Subcutaneous abdominal adipose tissue (tissue), 5 donors: ENCODE measurements around the gene FOXQ1.
"Not testable (repeated sequence)": the region's sequence is repeated elsewhere in the genome, so short reads cannot be mapped to it uniquely, and the experiment has no call there.

ENCODE experiments used
- H3K27ac ChIP-seq: one replicate; pipeline ENCODE4 v1.7.0; 2013; ENCODE audit warnings: low read depth, mild to moderate bottlenecking, inconsistent platforms, low read length, moderate library complexity
- H3K27me3 ChIP-seq, 5 donors: one replicate each; pipeline ENCODE4 v1.7.0; 2013; ENCODE audit warnings: low read length in 5 of 5, inconsistent platforms in 1 of 5; ENCODE audit not compliant: control insufficient read depth in 5 of 5, insufficient read depth in 4 of 5
- H3K36me3 ChIP-seq, 5 donors: one replicate each; pipeline ENCODE4 v1.7.0; 2013; ENCODE audit warnings: low read length in 5 of 5; ENCODE audit not compliant: control insufficient read depth in 5 of 5, insufficient read depth in 5 of 5
- H3K4me1 ChIP-seq, 5 donors: one replicate each; pipeline ENCODE4 v1.7.0; 2013; ENCODE audit warnings: low read length in 5 of 5, mild to moderate bottlenecking in 3 of 5, moderate library complexity in 1 of 5; ENCODE audit not compliant: control insufficient read depth in 5 of 5, insufficient read depth in 5 of 5
- H3K4me3 ChIP-seq, 5 donors: one replicate each; pipeline ENCODE4 v1.7.0; 2013; ENCODE audit warnings: low read length in 5 of 5, low read depth in 1 of 5
- H3K9ac ChIP-seq, 5 donors: one replicate each; pipeline ENCODE4 v1.7.0; 2013; ENCODE audit warnings: low read length in 5 of 5, mild to moderate bottlenecking in 4 of 5, moderate library complexity in 3 of 5
- H3K9me3 ChIP-seq, 5 donors: one replicate each; pipeline ENCODE4 v1.7.0; 2013; ENCODE audit warnings: low read length in 5 of 5; ENCODE audit not compliant: control insufficient read depth in 5 of 5
- donor health status: healthy.
- donor health status: healthy.
- donor health status: healthy.
- donor health status: healthy.
- donor health status: healthy.

The FOXQ1 gene

DNA sequence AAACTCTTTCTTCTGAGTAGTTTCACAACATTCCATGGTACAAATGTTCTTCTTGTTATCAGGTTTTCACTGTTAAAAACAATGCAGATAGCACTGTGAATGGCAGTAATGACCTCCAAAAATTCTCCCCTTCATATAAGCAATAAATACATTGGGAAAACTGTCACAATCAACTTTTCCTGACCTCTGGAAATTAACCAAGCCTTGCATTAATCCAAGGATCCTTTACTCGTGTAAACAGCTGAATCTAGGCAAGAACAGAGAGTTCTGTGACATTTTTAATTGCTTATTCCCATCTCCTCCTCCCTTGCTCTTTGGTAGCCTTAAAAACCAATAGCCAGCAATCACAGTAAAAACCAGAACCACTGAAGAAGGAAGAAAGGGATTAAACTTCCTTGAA lies 37.8 kb downstream of the FOXQ1 start:
- Histone ChIP-seq H3K4me1 (peaks cover 0 to 2% (median 0%) of the 10 kb centered on the region in 5 donors), H3K9me3 (peaks cover 0 to 11% (median 5%) of the 10 kb centered on the region in 5 donors), H3K4me3 (no peak overlapping the region), H3K36me3 (no peaks in the 10 kb centered on the region), H3K9ac (no peak overlapping the region), H3K27me3 (peaks cover 0 to 9% (median 6%) of the 10 kb centered on the region in 5 donors), H3K27ac (no peak overlapping the region)

DNA sequence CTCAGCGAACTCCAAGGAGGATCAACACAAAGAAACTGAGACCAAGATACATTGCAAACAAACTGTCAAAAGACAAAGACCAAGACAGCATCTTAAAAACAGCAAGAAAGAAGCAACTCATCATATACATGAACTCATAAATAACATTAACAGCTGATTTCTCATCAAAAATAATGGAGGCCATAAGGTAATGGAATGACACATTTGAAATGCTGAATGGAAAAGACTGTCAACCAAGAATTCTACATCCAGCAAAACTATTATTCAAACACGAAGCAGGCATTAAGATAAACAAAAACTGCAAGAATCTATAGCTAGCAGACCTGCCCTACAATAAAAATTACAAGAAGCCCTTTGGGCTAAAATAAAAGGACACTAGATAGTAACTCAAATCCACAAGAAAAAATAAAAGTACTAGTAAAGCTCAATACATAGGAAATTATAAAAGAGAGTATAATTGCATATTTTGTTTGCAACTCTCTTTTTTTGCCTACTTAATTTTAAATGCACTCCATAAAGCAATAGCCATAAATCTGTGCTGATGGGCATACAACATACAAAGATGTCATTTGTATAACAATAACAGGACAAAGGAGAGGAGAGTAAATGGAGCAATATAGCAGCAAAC lies 39.6 kb downstream of the FOXQ1 start:
- Histone ChIP-seq H3K27ac (no peak overlapping the region), H3K4me1 (peaks cover 0 to 2% (median 0%) of the 10 kb centered on the region in 5 donors), H3K27me3 (peaks cover 0 to 8% (median 3%) of the 10 kb centered on the region in 5 donors), H3K4me3 (peak overlapping the region in 1 of 5 donors; percentile 2), H3K9me3 (peaks cover 0 to 7% (median 4%) of the 10 kb centered on the region in 5 donors), H3K36me3 (no peaks in the 10 kb centered on the region), H3K9ac (no peak overlapping the region)

DNA sequence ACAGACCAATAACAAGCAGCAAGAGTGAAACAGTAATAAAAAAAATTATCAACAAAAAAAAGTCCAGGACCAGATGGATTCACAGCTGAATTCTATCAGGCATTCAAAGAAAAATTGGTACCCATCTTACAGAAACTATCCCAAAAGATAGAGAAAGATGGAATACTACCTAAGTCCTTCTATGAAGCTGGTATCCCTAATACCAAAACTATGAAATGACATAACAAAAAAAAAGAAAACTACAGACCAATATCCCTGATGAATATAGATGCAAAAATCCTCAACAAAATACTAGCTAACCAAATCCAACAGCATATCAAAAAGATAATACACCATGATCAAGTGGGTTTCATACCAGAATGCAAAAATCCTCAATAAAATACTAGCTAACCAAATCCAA lies 43.2 kb downstream of the FOXQ1 start:
- not testable (repeated sequence) for H3K9me3 ChIP-seq, H3K9ac ChIP-seq, H3K4me3 ChIP-seq, H3K27ac ChIP-seq, H3K4me1 ChIP-seq, H3K36me3 ChIP-seq, H3K27me3 ChIP-seq

DNA sequence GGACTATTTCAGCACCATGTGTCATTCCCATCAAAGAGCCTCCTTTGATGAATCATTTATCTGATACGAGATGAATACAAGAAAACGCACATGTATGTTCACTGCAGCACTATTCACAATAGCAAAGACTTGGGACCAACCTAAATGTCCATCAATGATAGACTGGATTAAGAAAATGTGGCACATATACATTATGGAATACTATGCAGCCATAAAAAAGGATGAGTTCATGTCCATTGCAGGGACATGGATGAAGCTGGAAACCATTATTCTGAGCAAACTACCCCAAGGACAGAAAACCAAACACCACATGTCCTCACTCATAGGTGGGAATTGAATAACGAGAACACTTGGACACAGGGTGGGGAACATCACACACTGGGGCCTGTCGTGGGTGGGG lies 49.8 kb downstream of the FOXQ1 start:
- H3K27me3 ChIP-seq, H3K9ac ChIP-seq, H3K27ac ChIP-seq, H3K4me3 ChIP-seq, H3K9me3 ChIP-seq, H3K36me3 ChIP-seq: not testable (repeated sequence)
- peaks cover 4 to 18% (median 17%) of the 10 kb centered on the region in 5 donors for H3K4me1 ChIP-seq

DNA sequence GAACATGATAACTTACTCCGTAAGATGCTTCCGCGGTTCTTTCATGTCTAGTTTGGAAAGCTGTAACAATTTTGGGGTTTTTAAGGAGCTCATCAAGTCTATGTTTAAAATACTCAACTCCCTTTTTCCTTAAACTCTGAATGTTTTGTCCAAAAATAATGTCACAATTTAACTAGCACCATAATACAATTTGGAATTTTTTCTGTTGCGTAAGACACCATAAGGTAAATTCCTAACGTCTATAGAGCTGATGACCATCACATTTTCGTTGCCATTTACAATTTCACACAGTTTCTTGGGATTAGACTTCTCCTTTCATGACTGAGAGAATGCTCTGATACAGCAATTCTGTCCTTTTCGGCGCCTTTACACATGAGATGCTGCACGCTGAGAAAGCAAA lies 50.7 kb downstream of the FOXQ1 start:
- Histone ChIP-seq H3K4me1 (peaks cover 4 to 18% (median 17%) of the 10 kb centered on the region in 5 donors), H3K4me3 (no peak overlapping the region), H3K36me3 (no peaks in the 10 kb centered on the region), H3K27me3 (no peaks in the 10 kb centered on the region), H3K9ac (no peak overlapping the region), H3K9me3 (no peaks in the 10 kb centered on the region), H3K27ac (no peak overlapping the region)

DNA sequence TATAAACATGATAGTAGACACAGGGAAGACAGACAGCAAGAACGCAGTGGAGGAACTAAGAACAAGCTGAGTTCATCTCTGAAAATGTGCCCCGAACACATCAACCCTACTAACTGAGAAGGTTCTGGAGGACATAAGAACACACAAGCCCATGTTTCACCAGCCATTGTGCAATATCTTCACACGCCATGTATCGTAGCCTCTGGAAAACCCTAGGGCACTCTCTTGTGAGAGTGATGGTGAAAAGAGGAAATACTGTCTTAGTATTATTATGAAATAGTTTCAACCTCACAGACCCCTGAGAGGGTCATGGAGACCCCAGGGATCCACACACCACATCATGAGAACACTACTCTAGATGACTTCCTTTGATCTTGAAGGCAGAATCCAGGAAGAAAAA lies 51.4 kb downstream of the FOXQ1 start:
- H3K27me3 ChIP-seq: no peaks in the 10 kb centered on the region
- no peaks in the 10 kb centered on the region for H3K9me3 ChIP-seq
- H3K4me1 ChIP-seq: peaks cover 4 to 18% (median 17%) of the 10 kb centered on the region in 5 donors
- no peaks in the 10 kb centered on the region for H3K36me3 ChIP-seq
- no peak overlapping the region for H3K27ac ChIP-seq
- no peak overlapping the region for H3K9ac ChIP-seq
- no peak overlapping the region for H3K4me3 ChIP-seq

DNA sequence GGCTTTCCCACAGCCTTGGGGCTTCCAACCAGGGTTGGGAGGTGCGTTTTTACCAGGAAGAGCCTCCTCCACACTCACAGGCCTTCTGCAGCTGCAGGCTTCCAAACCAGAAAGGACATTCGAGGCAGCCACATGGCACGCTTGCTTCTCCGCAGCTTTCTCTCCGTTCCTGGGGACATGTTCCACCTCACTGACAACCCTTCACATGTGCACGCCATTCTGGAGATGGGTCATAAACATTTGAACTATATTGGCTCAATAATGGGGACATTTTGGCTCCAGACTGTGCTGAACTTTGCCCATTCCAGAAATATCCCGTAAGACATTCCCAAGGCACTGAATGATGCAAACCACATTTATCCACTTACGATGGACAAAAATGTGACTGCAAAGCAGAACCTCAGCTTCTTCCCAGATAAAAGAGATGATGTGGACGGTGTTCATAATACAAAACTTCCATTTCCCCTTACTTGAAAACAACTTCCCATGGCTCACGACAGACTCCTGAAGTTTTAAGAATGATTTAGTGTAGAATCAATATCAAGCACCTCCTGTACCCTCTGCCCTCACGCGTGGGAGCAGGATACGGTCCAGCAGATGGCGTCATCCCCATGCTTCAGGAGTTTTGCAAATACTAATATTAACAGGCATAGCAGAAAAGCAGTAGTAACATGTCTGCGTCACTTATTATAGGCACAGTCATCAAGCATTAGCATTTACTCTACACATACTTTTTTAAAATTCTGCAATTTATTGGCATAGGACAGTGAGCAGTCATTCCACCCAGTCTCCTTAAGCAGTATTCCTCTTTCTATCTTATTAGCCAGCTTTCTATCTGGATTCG lies 52.1 kb downstream of the FOXQ1 start:
- no peak overlapping the region for H3K27ac ChIP-seq
- H3K4me1 ChIP-seq: peaks cover 4 to 18% (median 17%) of the 10 kb centered on the region in 5 donors
- peak overlapping the region in 1 of 5 donors; percentile 44 for H3K4me3 ChIP-seq
- no peaks in the 10 kb centered on the region for H3K9me3 ChIP-seq
- no peak overlapping the region for H3K9ac ChIP-seq
- H3K27me3 ChIP-seq: no peaks in the 10 kb centered on the region
- H3K36me3 ChIP-seq: no peaks in the 10 kb centered on the region
